ENCODE data around the gene KRI1.

DNA sequence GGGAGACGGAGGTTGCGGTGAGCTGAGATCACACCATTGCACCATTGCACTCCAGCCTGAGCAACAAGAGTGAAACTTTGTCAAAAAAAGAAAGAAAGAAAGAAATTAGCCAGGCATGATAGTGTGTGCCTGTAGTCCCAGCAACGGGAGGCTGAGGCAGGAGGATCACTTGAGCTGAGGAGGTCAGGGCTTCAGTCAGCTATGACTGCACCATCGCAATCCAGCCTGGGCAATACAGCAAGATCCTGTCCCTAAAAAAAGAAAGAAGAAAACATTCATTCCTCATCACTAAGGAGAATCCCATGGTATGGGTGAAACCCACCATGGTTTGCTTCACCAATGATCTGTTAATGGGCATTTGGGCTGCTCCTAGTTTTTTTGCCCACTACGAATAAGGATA, 34.3 kb upstream of the KRI1 start:
- TF ChIP-seq POLR2A (IDR thresholded peaks at IDR 0.05) = no peak
- TF ChIP-seq, protein P1, sequence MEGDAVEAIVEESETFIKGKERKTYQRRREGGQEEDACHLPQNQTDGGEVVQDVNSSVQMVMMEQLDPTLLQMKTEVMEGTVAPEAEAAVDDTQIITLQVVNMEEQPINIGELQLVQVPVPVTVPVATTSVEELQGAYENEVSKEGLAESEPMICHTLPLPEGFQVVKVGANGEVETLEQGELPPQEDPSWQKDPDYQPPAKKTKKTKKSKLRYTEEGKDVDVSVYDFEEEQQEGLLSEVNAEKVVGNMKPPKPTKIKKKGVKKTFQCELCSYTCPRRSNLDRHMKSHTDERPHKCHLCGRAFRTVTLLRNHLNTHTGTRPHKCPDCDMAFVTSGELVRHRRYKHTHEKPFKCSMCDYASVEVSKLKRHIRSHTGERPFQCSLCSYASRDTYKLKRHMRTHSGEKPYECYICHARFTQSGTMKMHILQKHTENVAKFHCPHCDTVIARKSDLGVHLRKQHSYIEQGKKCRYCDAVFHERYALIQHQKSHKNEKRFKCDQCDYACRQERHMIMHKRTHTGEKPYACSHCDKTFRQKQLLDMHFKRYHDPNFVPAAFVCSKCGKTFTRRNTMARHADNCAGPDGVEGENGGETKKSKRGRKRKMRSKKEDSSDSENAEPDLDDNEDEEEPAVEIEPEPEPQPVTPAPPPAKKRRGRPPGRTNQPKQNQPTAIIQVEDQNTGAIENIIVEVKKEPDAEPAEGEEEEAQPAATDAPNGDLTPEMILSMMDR (IDR thresholded peaks at IDR 0.05) = no peak
